HG03469 (cell line): ENCODE measurements around the gene SYNGR2.

ENCODE experiments used
- ATAC-seq: cut with Tn5 transposase; IDR thresholded peaks from one replicate; pipeline ENCODE4 v1.9.1; 2021; ENCODE audit warnings: mild to moderate bottlenecking, moderate library complexity, moderate number of reproducible peaks; ENCODE audit not compliant: unreplicated experiment

The SYNGR2 gene, protein sequence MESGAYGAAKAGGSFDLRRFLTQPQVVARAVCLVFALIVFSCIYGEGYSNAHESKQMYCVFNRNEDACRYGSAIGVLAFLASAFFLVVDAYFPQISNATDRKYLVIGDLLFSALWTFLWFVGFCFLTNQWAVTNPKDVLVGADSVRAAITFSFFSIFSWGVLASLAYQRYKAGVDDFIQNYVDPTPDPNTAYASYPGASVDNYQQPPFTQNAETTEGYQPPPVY

GRCh38 chr17:78168242-78168902 lies at the start of gene SYNGR2:
TSS of gene SYNGR2 (plus strand) at chr17:78168581. CDS start at chr17:78168617, 36 bp downstream.
- no peak for ATAC-seq

DNA sequence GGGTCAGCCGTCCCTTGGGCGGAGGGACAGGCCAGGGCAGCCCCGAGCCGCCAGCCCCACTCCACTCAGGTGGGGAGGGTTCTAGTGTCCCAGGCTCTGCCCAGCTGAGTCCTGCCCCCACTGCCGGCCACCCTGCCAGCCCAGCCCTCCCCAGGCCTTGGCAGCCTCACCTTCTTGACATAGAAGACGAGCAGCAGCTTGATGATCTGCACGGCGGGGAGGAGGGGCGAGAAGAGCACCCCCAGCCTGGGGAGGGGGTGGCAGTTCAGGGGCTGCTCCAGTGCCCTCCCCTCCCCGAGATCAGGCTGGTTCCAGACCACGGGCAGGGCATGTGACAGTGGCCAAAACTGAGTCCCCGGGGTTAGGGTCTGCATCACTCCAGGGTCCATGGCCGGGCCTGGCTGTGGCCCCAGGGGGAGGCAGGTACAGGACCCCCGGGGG lies 49.6 kb upstream of the SYNGR2 start:
- ATAC-seq: no peak

DNA sequence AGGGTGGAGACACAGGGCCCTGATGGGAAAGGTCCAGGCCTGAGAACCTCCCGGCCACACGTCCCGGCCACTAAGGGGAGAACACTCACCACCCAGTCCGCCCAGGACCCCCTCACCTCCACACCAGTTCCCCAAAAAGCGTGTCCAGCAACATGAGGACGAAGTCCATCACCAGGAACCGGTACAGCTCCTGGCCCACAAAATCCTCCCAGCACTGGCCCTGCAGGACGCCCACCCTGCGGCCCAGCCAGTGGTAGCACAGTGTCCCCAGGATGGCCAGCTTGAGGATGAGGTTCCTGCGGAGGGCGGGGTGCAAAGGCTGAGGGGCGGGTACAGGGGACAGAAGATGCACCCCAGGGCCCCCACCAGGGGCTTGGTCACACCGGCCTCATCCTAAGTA lies 47.8 kb upstream of the SYNGR2 start:
- no peak for ATAC-seq

GRCh38 chr17:78120971-78121800 lies 47.2 kb upstream of the SYNGR2 start:
- no peak for ATAC-seq

DNA sequence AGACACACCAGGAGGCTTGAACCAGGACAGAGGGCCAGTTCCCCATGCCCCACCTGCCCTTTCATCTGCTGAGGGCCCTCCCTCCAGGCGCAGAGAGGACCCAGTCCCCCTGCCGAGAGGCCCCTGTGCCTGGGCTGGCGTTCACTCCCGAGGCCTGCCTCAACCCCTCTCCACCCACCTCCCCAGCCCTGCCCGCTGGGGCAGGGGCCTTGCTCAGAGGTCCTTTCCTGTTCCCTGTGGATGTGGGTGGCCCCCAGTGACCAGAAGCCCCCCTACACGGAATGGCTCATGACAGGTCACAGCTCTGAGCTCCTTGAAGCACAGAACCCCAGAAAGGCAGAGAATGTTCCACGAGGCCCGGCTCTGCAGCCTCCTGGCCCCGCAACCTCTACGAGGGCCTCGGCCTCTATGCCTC lies 46.6 kb upstream of the SYNGR2 start:
- no peak for ATAC-seq

- ATAC-seq: no peak
Measured at GRCh38 chr17:78122216-78122930, 46.0 kb upstream of the SYNGR2 start.

DNA sequence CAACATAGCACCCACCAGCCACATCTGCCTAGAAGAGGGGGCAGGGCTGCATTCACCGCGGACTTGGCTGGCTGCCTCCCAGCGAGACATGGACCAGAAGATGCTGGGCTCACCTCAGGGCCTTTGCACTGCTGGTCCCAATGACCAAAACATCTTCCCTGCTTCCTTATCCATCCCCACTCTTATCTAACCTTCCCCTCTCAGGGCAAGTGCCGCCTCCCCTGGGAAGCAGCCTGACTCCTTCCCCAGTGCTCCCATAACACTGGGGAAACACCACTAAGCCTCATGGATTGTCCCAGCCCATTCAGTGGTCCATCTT lies 45.5 kb upstream of the SYNGR2 start:
- no peak for ATAC-seq

GRCh38 chr17:78123258-78123929 lies 45.0 kb upstream of the SYNGR2 start:
- ATAC-seq: no peak

DNA sequence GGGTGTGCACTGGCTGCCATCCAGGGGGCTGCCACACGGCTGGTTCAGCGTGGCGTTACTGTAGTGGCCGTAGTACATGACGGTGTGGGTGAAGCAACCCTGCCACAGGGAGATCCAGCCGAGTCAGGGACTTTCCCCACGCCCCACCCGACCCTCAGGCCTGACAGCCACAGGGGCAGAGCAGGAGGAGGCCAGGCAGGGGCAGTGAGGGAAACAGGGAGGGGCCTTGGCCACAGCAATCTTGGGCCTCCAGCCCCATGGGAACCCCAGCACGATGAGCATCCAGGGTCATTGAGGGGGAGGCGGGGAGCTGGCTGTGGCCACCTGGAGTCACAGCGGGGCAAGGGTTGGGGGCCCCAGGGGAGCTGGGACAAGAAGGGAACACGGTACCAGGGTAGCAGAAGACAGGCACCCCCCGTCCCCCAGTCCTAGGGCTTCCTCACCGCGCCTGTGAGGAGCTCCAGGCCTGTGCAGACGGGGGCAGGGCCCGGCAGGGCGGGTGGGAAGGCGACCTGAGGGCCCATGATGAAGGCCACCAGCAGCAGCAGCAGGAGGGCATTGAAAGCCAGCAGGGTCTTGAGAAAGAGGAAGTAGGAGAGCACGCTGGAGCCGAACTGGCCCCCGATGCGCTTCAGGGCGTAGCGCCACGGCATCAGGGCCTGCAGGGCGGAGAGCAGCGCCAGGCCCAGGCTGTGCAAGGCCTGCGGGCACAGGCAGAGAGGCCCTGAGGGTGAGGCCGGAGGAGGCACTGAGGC lies 44.1 kb upstream of the SYNGR2 start:
- ATAC-seq: no peak

GRCh38 chr17:78124836-78125137 lies 43.6 kb upstream of the SYNGR2 start:
- no peak for ATAC-seq

GRCh38 chr17:78125138-78125913 lies 43.1 kb upstream of the SYNGR2 start:
- no peak for ATAC-seq

DNA sequence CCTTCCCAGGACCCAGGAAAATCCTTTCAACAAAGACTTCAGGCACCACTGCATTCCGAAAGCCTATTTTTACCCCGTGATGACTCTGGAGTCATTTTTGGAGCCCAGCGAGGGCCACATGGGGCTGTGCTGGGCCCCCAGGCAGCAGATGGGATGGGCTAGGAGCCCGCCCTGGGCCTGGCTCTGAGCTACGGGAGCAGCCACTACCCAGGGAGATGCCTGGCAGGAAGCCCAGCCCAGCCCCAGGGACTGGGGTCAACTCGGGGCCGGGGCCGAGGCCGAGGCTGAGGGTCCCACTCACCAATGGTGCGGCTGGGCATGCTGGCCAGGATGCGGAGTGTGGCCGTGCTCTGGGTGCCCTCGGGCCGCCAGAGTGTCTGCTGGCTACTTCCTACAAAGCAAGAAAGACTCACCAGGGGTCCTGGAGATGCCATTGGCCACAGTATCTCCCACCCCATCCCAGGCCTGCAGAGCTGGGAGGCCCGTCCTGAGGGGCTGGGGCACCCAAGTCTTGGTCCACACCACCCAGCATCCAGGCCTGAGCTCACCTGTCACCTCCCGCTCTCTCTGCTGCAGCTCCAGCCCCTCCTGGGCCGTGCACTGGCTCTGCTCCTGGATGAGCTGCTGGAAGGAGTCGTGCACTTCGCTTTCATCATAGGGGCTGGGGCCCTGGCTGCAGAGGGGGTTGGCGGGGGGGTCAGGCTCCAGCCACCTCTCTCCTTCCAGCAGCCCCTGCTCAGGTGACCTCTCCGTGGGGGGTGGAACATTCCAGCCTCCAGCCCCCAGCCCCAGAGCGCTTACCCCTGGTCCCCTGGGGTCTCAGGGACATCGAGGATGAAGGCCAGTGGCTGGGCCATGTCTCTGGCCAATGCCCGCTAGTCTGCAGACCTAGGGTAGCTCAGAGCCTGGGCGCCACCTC lies 42.1 kb upstream of the SYNGR2 start:
- no peak for ATAC-seq

DNA sequence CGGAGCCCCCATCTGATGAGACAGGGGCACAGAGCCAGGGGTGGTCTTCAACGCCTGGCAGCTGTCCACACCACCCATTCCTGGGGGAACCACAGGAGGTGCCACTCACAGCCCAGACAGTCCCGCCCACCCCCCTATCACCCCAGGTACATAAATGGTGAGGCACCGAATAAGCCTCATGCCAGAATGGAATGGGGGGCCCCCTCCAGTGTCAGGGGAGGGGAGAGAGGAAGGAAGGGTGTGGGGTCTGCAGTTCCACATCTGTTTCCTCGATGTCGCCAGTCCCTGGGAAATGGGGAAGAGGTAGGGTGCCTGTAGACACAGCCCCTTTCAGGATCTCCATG lies 41.5 kb upstream of the SYNGR2 start:
- no peak for ATAC-seq

DNA sequence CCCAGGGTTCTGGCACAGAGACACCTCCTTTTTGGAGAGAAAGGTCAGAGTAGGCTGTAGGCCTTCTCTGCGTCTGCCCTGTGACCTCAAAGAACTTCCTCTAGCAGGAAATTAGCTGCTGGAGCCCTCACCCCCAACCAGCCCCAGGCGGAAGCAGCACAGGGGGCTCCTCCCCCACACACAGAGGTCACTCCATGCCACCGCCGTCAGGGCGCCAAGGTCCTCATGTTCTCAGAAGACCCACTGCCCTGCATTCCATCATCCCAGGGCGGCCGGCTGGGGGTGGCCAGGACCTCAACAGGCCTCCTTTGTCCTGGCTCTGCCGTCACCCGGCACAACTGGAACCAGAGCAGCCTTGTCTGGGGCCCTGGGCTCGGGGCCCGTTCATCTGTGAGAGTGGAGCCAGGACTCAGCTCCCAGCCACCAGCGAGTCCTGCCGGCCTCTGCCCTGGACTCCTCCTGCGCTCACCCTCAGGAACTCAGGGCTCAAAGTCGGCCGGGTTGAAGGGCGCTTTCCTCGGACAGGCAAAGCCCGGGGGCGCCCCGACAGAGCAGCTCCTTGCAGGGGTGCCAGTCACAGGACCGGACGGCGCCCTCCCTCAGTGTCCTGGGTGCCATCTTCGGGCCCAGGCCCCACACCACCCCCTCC lies 41.0 kb upstream of the SYNGR2 start:
- no peak for ATAC-seq

DNA sequence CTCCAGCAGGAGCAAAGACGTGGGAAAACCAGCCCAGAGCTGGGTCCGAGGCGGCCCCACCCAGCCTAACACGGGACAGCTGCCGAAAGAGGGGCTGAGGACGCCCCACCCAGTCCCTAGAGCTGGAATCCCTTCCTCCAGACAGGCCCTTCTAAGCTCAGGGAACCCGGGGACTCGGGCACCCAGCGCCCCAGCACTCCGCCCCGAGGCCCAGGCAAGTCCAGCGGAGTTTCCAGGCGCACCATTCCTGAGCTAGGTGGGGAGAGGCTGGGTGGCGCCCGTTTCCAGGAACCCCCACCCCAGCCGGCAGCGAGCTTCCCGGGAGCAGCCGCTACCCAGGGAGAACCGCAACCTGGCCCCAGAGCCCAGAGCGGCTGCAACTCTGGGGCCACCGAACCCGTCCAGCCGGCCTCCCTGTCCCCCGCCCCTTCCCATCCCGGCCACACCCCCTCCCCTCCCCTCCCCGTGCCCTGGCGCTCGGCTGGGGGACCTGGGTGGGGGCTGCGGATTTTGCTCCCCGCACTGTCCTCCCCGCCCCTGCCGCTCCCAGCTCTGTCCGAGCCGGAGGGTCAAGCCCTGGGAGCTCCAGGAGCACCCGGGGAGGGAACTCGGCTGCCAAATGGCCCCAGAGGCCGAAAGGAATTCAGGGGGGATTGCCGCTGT lies 40.4 kb upstream of the SYNGR2 start:
- ATAC-seq: no peak

- ATAC-seq: no peak
Measured at GRCh38 chr17:78128551-78129350, 39.6 kb upstream of the SYNGR2 start, which contains the start of gene TMC6. TSS of gene TMC6 (minus strand) at chr17:78128755. CDS start at chr17:78126832, 1,923 bp downstream.
